Upper lobe of left lung (tissue), 6 donors: ENCODE data around the gene FAM3B. TPM values are rescaled to one million over a fixed set of nuclear protein-coding genes. Genes with fewer than 3 reads are reported as not detected.

Experiments used
- ATAC-seq, 2 donors: fragments of 200-7000 bp; cut with Tn5 transposase; one replicate each; pipeline ENCODE4 v1.9.1; 2022; ENCODE audit warnings: mild to moderate bottlenecking in 2 of 2, moderate library complexity in 2 of 2; ENCODE audit not compliant: low FRiP score in 2 of 2
- DNase-seq, 2 donors: peaks; one replicate each; pipeline ENCODE4 v3.0.0-alpha.2; 2019 to 2020
- H3K27ac ChIP-seq, 4 donors: fragments of 200-600 bp; sonication (generic); one replicate each; pipeline ENCODE4 v1.5.1; 2016 to 2019
- H3K27me3 ChIP-seq, 4 donors: fragments of 200-600 bp; sonication (generic); one replicate each; pipeline ENCODE4 v1.5.1; 2017 to 2019
- H3K36me3 ChIP-seq, 4 donors: fragments of 200-600 bp; sonication (generic); one replicate each; pipeline ENCODE4 v1.5.1; 2016 to 2019
- H3K4me1 ChIP-seq, 4 donors: fragments of 200-600 bp; sonication (generic); one replicate each; pipeline ENCODE4 v1.5.1; 2018 to 2019
- H3K4me3 ChIP-seq, 4 donors: fragments of 200-600 bp; sonication (generic); one replicate each; pipeline ENCODE4 v1.5.1; 2017 to 2019; ENCODE audit warnings: mild to moderate bottlenecking in 2 of 4, moderate library complexity in 1 of 4
- H3K9me3 ChIP-seq, 4 donors: fragments of 200-600 bp; sonication (generic); one replicate each; pipeline ENCODE4 v1.5.1; 2018 to 2019
- EP300 ChIP-seq, 4 donors: sonication (generic); formaldehyde crosslinking; IDR thresholded peaks; one replicate each; pipeline ENCODE4 v1.5.1; 2017; ENCODE audit warnings: antibody characterized with exemption in 4 of 4, control low read depth in 2 of 4
- POLR2A ChIP-seq, 4 donors: fragments of 450-650 bp; IDR thresholded peaks; one replicate each; pipeline ENCODE4 v1.5.1; 2016 to 2017; ENCODE audit warnings: antibody characterized with exemption in 4 of 4, mild to moderate bottlenecking in 2 of 4
- POLR2AphosphoS5 ChIP-seq, 2 donors: sonication (generic); formaldehyde crosslinking; IDR thresholded peaks; one replicate each; pipeline ENCODE4 v1.5.1; 2017; ENCODE audit warnings: antibody characterized with exemption in 2 of 2
- WGBS, 2 donors: methylation state at CpG; one replicate each; pipeline ENCODE4 v1.1.5; 2017 to 2018; 5-methylcytosine and 5-hydroxymethylcytosine counted together
- total RNA-seq, 6 donors: library from RNA; depleted of rRNA in 4 of 6; stranded (reverse); fragments of >200 nt in 4 of 6; gene quantifications; one replicate each; pipeline versions ENCODE4 v1.1.0 to v1.2.1, GENCODE V29; 2016 to 2021
- TF ChIP-seq, protein P1 (sequence below), 6 experiments: fragments of 450-650 bp in 4 of 6; fragments of 200-600 bp in 2 of 6; sonication (generic) in 2 of 6; IDR thresholded peaks; one replicate each; pipeline ENCODE4 v1.5.1; 2016 to 2019; ENCODE audit warnings: antibody characterized with exemption in 6 of 6
- donor health status: DM: no; HTN: no; CAD: no; lungs with moderate emphysema.
- donor health status: DM: no; HTN: yes; CAD: no; lungs with severe emphysema.

The FAM3B gene
- total RNA-seq, 6 donors from 2014 or later, result 2.9 to 13.2 (median 4.7) TPM

DNA sequence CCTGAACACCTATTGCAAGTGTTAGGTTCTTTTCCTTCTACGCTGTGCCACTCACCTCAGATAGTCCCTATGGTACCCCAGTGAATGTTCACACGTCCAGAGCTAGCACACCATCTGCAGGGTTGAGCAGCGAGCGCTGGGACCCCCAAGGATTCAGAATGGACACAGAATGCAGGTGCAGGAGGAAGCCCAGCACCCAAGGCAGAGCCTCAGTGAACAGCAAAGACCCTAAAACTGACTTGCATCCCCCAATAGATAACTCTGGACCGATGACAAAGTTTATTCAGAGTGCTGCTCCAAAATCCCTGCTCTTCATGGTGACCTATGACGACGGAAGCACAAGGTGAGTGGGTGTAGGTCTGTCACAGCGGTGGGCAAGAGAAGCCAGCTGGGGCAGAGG, 30.2 kb downstream of the FAM3B start:
- Histone ChIP-seq H3K27me3 (no peaks in the 10 kb centered on the region), H3K4me3 (no peak overlapping the region), H3K36me3 (no peaks in the 10 kb centered on the region), H3K9me3 (no peaks in the 10 kb centered on the region), H3K27ac (no peak overlapping the region), H3K4me1 (no peaks in the 10 kb centered on the region)
- peak in 1 of 2 donors; percentile 8 for ATAC-seq
- no peak for TF ChIP-seq POLR2AphosphoS5 (IDR thresholded peaks at IDR 0.05)
- no peak for TF ChIP-seq EP300 (IDR thresholded peaks at IDR 0.05)
- TF ChIP-seq, protein P1, sequence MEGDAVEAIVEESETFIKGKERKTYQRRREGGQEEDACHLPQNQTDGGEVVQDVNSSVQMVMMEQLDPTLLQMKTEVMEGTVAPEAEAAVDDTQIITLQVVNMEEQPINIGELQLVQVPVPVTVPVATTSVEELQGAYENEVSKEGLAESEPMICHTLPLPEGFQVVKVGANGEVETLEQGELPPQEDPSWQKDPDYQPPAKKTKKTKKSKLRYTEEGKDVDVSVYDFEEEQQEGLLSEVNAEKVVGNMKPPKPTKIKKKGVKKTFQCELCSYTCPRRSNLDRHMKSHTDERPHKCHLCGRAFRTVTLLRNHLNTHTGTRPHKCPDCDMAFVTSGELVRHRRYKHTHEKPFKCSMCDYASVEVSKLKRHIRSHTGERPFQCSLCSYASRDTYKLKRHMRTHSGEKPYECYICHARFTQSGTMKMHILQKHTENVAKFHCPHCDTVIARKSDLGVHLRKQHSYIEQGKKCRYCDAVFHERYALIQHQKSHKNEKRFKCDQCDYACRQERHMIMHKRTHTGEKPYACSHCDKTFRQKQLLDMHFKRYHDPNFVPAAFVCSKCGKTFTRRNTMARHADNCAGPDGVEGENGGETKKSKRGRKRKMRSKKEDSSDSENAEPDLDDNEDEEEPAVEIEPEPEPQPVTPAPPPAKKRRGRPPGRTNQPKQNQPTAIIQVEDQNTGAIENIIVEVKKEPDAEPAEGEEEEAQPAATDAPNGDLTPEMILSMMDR (IDR thresholded peaks at IDR 0.05), result no peak
- TF ChIP-seq POLR2A (IDR thresholded peaks at IDR 0.05), result no peak
- WGBS, 2 donors, result 91 to 92% methylated on average over 7 to 8 of the region's 8 CpGs
- no peak for DNase-seq

DNA sequence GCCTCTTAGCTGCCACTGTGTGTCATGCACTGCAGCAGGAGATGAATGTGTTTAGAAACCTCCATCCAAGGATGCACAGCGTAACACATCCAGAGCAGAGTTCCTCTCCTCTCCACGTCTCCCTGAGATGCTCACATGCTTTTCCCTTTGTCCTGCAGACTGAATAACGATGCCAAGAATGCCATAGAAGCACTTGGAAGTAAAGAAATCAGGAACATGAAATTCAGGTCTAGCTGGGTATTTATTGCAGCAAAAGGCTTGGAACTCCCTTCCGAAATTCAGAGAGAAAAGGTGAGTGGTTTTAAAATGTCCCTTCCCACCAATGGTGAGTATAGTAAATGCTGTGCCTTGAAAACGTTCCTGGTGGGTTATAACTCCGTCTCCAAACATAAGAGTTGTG, 31.8 kb downstream of the FAM3B start:
- Histone ChIP-seq H3K27me3 (no peaks in the 10 kb centered on the region), H3K27ac (no peak overlapping the region), H3K4me1 (no peaks in the 10 kb centered on the region), H3K36me3 (no peaks in the 10 kb centered on the region), H3K9me3 (no peaks in the 10 kb centered on the region), H3K4me3 (no peak overlapping the region)
- ATAC-seq, result no peak
- WGBS, 2 donors, result 70 to 71% methylated on average over 6 of the region's 6 CpGs
- no peak for DNase-seq
- no peak for TF ChIP-seq POLR2AphosphoS5 (IDR thresholded peaks at IDR 0.05)
- TF ChIP-seq EP300 (IDR thresholded peaks at IDR 0.05), result no peak
- TF ChIP-seq, protein P1 (IDR thresholded peaks at IDR 0.05), result no peak
- TF ChIP-seq POLR2A (IDR thresholded peaks at IDR 0.05), result no peak

DNA sequence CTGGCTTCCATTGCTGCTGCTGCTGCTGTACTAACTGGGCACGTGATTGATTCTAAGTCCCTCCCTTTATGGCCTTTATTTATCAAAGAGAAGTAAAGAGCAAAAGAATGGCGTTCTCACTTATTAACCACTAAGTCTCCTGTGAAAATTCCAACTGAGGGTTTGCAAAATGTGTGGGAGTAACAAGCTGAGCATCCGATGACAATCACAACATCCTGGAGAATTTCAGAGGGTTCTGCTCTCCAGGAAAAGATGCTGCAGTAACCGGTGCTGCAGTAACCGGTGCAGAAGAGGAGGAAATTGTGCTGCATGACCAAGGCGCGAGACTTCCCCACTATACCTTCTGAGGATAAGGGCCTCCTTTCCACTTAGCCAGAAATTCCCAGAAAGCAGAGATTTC, 32.5 kb downstream of the FAM3B start:
- 76 to 77% methylated on average over 7 of the region's 7 CpGs for WGBS, 2 donors

DNA sequence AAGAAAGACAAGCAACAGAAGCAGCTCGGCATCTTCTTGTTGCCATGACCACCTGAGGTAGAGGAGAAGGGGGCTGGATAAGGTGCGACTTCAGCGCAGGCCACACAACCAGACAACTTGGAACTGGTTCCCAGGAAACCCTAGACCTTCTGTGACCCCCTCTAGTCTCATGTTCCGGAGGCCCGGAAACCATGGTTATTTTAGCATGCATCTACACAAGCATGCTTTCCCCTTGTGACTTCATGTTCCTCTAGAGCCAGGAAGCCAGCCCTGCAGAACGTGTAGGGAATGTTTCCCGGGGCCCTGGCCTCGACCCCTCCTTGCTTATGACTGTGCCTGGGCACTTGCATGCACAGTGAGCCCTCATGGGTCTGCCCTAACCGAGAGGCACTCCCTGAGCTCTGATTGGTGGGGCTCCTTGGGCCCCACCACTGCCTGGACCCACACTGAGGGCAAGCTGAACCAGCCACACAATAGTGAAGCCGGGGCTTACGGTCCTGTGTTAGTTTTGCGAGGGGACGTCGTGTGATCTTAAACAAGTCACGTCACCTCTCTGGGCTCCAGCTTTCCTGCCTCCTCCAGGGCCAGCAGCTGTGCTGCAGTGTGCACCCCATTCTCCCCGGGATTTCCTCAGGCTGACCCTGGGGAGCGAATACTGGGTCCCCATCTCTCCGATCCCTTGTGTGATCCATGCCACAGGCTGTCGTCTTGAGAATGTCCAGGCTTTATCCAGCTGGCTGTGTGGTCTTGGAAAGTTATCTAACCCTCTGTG, 33.2 kb downstream of the FAM3B start:
- no peak overlapping the region for H3K27ac ChIP-seq
- no peaks in the 10 kb centered on the region for H3K9me3 ChIP-seq
- ATAC-seq (no peak), DNase-seq (no peak)
- TF ChIP-seq, protein P1 (IDR thresholded peaks at IDR 0.05), result no peak
- TF ChIP-seq POLR2AphosphoS5 (IDR thresholded peaks at IDR 0.05) (no peak), EP300 (IDR thresholded peaks at IDR 0.05) (no peak), POLR2A (IDR thresholded peaks at IDR 0.05) (no peak)
- no peaks in the 10 kb centered on the region for H3K36me3 ChIP-seq
- H3K4me3 ChIP-seq, result no peak overlapping the region
- 84 to 88% methylated on average over 13 to 19 of the region's 19 CpGs for WGBS, 2 donors
- H3K27me3 ChIP-seq, result no peaks in the 10 kb centered on the region
- no peaks in the 10 kb centered on the region for H3K4me1 ChIP-seq

More for the DNA sequence above, 32.5 kb downstream of the FAM3B start:
- no peak for ATAC-seq
- Histone ChIP-seq H3K4me1 (no peaks in the 10 kb centered on the region), H3K4me3 (no peak overlapping the region), H3K27ac (no peak overlapping the region), H3K9me3 (no peaks in the 10 kb centered on the region), H3K36me3 (no peaks in the 10 kb centered on the region), H3K27me3 (no peaks in the 10 kb centered on the region)
- no peak for DNase-seq
- no peak for TF ChIP-seq POLR2AphosphoS5 (IDR thresholded peaks at IDR 0.05)

DNA sequence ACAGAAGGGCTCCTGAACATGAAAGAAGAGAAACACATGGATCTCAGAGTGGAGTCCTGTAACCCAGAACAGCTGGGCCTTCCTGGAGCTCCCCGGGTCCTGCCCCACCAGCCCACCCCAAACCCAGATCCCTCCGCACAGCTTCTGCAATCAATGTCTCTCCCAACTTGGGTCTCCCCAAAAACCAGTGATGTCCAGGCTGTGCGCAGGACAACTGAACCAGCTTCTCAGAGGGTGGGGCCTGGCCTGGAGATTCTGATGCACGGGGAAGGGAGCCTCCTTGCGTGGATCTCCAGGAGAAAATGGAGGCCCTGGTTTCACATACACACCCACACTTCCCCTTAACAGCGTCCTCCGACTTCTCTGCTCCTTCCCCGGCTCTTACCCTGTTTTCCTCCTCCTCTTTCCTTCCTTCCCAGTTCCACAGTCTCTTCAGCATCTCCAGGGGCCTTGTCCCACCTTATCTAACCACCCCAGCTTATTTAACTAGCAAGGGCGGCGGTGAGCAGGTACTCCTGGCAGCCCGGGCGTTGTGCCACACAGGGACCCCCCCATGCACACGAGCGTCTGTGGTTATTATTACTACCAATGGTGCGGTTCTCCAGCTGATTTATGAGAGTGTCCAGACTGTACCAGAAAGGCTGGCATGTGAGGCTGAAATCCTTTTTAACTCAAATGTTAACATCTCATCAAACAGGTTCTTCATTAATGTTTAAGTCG, 34.0 kb downstream of the FAM3B start:
- TF ChIP-seq EP300 (IDR thresholded peaks at IDR 0.05), result no peak
- no peaks in the 10 kb centered on the region for H3K36me3 ChIP-seq
- ATAC-seq (no peak), DNase-seq (no peak)
- WGBS, 2 donors, result 79 to 89% methylated on average over 14 to 16 of the region's 16 CpGs
- no peaks in the 10 kb centered on the region for H3K9me3 ChIP-seq
- H3K4me1 ChIP-seq, result no peaks in the 10 kb centered on the region
- H3K27ac ChIP-seq, result no peak overlapping the region
- H3K27me3 ChIP-seq, result no peaks in the 10 kb centered on the region
- no peak overlapping the region for H3K4me3 ChIP-seq
